ENCODE data around the gene MOB2. TPM values are rescaled to one million over a fixed set of nuclear protein-coding genes. Genes with fewer than 3 reads are reported as not detected.

The MOB2 gene
- total and polyA plus RNA-seq, 2 donors (not counting 1 experiment from before 2014, with no cell fraction given) = 13.1 to 30.1 TPM

DNA sequence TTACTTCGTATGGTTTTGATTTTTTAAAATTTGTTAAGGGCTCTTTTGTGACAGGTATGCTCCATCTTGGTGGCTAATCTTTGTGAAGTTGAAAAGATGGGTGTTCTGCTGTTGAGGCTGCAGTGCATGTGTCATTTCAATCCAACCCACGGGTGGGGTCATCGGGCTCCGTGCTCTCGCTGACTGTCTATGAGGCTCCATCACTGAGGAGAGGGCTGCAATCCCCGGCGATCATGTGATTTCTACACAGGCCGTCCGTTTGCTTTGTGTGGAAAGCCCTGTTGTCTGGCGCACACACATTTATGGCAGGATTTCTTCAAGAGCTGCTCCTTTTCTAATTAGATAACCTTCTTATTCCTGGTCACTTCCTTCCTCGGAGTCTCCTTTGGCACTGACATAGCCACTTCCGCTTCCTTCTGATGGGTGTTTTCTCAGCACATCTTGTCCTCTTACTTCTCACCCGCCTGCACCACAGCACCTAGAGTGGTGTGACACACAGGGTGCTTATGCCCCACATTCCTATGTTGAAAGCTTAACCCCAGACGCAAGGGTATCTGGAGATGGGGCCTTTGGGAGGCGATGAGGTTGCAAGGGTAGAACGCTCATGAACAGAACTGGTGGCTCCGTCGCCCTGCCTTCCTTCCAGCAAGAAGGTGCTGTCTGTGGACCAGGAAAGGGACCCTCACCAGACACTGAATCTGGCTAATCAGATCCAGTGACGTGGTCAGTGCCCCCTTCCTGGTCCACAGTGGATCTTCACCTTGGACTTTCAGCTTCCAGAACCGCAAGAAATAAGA, 9.4 kb downstream of the MOB2 start:
- H3K36me3 ChIP-seq (ENCODE audit: control insufficient read depth, insufficient read depth, low read length) = no peaks in the 10 kb centered on the region
- no peaks in the 10 kb centered on the region for H3K4me1 ChIP-seq (ENCODE audit: control insufficient read depth, extremely low read depth, insufficient read depth, low read length)
- no peaks in the 10 kb centered on the region for H3K27me3 ChIP-seq (ENCODE audit: control insufficient read depth, insufficient read depth, low read length)
- no peak overlapping the region for H3K27ac ChIP-seq (ENCODE audit: insufficient read depth, low read length)
- no peaks in the 10 kb centered on the region for H3K79me2 ChIP-seq (ENCODE audit: control insufficient read depth, insufficient read depth, low read length)
- H3K9me3 ChIP-seq (ENCODE audit: control insufficient read depth, insufficient read depth, low read depth, low read length) = no peaks in the 10 kb centered on the region
- TF ChIP-seq, protein P1, sequence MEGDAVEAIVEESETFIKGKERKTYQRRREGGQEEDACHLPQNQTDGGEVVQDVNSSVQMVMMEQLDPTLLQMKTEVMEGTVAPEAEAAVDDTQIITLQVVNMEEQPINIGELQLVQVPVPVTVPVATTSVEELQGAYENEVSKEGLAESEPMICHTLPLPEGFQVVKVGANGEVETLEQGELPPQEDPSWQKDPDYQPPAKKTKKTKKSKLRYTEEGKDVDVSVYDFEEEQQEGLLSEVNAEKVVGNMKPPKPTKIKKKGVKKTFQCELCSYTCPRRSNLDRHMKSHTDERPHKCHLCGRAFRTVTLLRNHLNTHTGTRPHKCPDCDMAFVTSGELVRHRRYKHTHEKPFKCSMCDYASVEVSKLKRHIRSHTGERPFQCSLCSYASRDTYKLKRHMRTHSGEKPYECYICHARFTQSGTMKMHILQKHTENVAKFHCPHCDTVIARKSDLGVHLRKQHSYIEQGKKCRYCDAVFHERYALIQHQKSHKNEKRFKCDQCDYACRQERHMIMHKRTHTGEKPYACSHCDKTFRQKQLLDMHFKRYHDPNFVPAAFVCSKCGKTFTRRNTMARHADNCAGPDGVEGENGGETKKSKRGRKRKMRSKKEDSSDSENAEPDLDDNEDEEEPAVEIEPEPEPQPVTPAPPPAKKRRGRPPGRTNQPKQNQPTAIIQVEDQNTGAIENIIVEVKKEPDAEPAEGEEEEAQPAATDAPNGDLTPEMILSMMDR (conservative IDR thresholded peaks at IDR 0.05 in 1 of 2, IDR thresholded peaks at IDR 0.05 in 1 of 2; ENCODE audit: low read depth in 1 of 2, low read length in 2 of 2) = no peak
- TF ChIP-seq EZH2 (IDR thresholded peaks at IDR 0.05; ENCODE audit: low read length, missing control alignments) = no peak
- H3K4me3 ChIP-seq (replicated peaks in 1 of 4; ENCODE audit: control extremely low read depth in 1 of 4, insufficient read depth in 1 of 4, low read depth in 3 of 4, low read length in 4 of 4) = no peak overlapping the region
- no peak overlapping the region for H3K9ac ChIP-seq (ENCODE audit: insufficient read depth, low read length)
- no peak overlapping the region for H3K4me2 ChIP-seq (ENCODE audit: extremely low read depth, insufficient read depth, low read length)
- H4K20me1 ChIP-seq (ENCODE audit: control insufficient read depth, extremely low read depth, insufficient read depth, low read length) = no peaks in the 10 kb centered on the region
- H2AFZ ChIP-seq (ENCODE audit: low read length) = no peak overlapping the region
- no peak for DNase-seq (ENCODE audit: low read depth in 2 of 2)

- no peaks in the 10 kb centered on the region for H3K36me3 ChIP-seq (ENCODE audit: control insufficient read depth, insufficient read depth, low read length)
Observed at GRCh38 chr11:1475841-1476240, 10.7 kb downstream of the MOB2 start.

DNA sequence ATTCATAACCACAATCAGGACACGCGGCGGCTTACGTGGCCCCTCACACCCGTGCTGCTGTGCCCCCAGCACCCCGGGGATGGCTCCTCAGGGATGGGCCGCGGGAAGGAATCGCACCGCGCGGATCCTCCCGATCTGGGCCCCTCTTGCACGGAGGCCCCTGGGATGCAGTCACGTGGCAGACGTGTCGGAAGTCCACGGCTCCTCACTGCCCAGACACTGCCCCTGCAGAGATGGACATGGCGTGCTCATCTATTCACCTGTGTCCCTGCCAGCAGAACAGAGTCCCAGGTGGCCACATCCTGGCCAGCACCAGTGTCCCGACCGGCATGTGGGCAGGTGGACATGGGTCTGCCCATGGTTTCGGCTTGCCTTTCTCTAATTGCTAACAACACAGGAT, 12.8 kb downstream of the MOB2 start:
- H3K4me3 ChIP-seq (replicated peaks in 1 of 4; ENCODE audit: control extremely low read depth in 1 of 4, insufficient read depth in 1 of 4, low read depth in 3 of 4, low read length in 4 of 4) = no peak overlapping the region
- H3K36me3 ChIP-seq (ENCODE audit: control insufficient read depth, insufficient read depth, low read length) = peaks cover 1% of the 10 kb centered on the region
- no peak overlapping the region for H3K4me2 ChIP-seq (ENCODE audit: extremely low read depth, insufficient read depth, low read length)
- DNase-seq (ENCODE audit: low read depth in 2 of 2) = no peak
- H3K79me2 ChIP-seq (ENCODE audit: control insufficient read depth, insufficient read depth, low read length) = no peaks in the 10 kb centered on the region
- no peaks in the 10 kb centered on the region for H3K4me1 ChIP-seq (ENCODE audit: control insufficient read depth, extremely low read depth, insufficient read depth, low read length)
- no peak for TF ChIP-seq EZH2 (IDR thresholded peaks at IDR 0.05; ENCODE audit: low read length, missing control alignments)
- TF ChIP-seq, protein P1 (conservative IDR thresholded peaks at IDR 0.05 in 1 of 2, IDR thresholded peaks at IDR 0.05 in 1 of 2; ENCODE audit: low read depth in 1 of 2, low read length in 2 of 2) = no peak
- no peaks in the 10 kb centered on the region for H3K27me3 ChIP-seq (ENCODE audit: control insufficient read depth, insufficient read depth, low read length)
- no peaks in the 10 kb centered on the region for H4K20me1 ChIP-seq (ENCODE audit: control insufficient read depth, extremely low read depth, insufficient read depth, low read length)
- H3K9ac ChIP-seq (ENCODE audit: insufficient read depth, low read length) = no peak overlapping the region
- H3K9me3 ChIP-seq (ENCODE audit: control insufficient read depth, insufficient read depth, low read depth, low read length) = no peaks in the 10 kb centered on the region
- no peak overlapping the region for H3K27ac ChIP-seq (ENCODE audit: insufficient read depth, low read length)
- H2AFZ ChIP-seq (ENCODE audit: low read length) = no peak overlapping the region

More at GRCh38 chr11:1475841-1476240, 10.7 kb downstream of the MOB2 start:
- no peak overlapping the region for H3K9ac ChIP-seq (ENCODE audit: insufficient read depth, low read length)
- H3K4me3 ChIP-seq (replicated peaks in 1 of 4; ENCODE audit: control extremely low read depth in 1 of 4, insufficient read depth in 1 of 4, low read depth in 3 of 4, low read length in 4 of 4) = no peak overlapping the region
- no peak overlapping the region for H2AFZ ChIP-seq (ENCODE audit: low read length)
- no peak overlapping the region for H3K27ac ChIP-seq (ENCODE audit: insufficient read depth, low read length)
- no peak for TF ChIP-seq EZH2 (IDR thresholded peaks at IDR 0.05; ENCODE audit: low read length, missing control alignments)
- TF ChIP-seq, protein P1 (conservative IDR thresholded peaks at IDR 0.05 in 1 of 2, IDR thresholded peaks at IDR 0.05 in 1 of 2; ENCODE audit: low read depth in 1 of 2, low read length in 2 of 2) = no peak
- no peaks in the 10 kb centered on the region for H3K79me2 ChIP-seq (ENCODE audit: control insufficient read depth, insufficient read depth, low read length)
- no peaks in the 10 kb centered on the region for H3K9me3 ChIP-seq (ENCODE audit: control insufficient read depth, insufficient read depth, low read depth, low read length)
- no peak for DNase-seq (ENCODE audit: low read depth in 2 of 2)
- no peak overlapping the region for H3K4me2 ChIP-seq (ENCODE audit: extremely low read depth, insufficient read depth, low read length)
- no peaks in the 10 kb centered on the region for H3K4me1 ChIP-seq (ENCODE audit: control insufficient read depth, extremely low read depth, insufficient read depth, low read length)
- no peaks in the 10 kb centered on the region for H3K27me3 ChIP-seq (ENCODE audit: control insufficient read depth, insufficient read depth, low read length)
- H4K20me1 ChIP-seq (ENCODE audit: control insufficient read depth, extremely low read depth, insufficient read depth, low read length) = no peaks in the 10 kb centered on the region
